GM19395 (cell line): ENCODE measurements around the gene PTPRN2.
"Not testable (repeated sequence)": the region's sequence is repeated elsewhere in the genome, so short reads cannot be mapped to it uniquely, and the experiment has no call there.

Experiments used
- ATAC-seq: cut with Tn5 transposase; IDR thresholded peaks from one replicate; pipeline ENCODE4 v1.9.1; 2021; ENCODE audit warnings: mild to moderate bottlenecking, moderate library complexity; ENCODE audit not compliant: unreplicated experiment

PTPRN2 gene

GRCh38 chr7:158165711-158166110 is 421.9 kb downstream of the PTPRN2 start:
- no peak for ATAC-seq

- ATAC-seq = no peak
Measured at GRCh38 chr7:158164101-158165095, 423.2 kb downstream of the PTPRN2 start.

GRCh38 chr7:158161194-158161593 is 426.4 kb downstream of the PTPRN2 start:
- ATAC-seq = no peak

- ATAC-seq = no peak
Measured at GRCh38 chr7:158160199-158160598, 427.4 kb downstream of the PTPRN2 start.

- ATAC-seq = no peak
Measured at GRCh38 chr7:158157460-158157859, 430.2 kb downstream of the PTPRN2 start.

GRCh38 chr7:158151273-158151672 is 436.4 kb downstream of the PTPRN2 start:
- not testable (repeated sequence) for ATAC-seq

GRCh38 chr7:158150234-158150633 is 437.4 kb downstream of the PTPRN2 start:
- no peak for ATAC-seq

GRCh38 chr7:158147431-158147830 is 440.2 kb downstream of the PTPRN2 start:
- ATAC-seq = not testable (repeated sequence)

- ATAC-seq = no peak
Measured at GRCh38 chr7:158145370-158145769, 442.3 kb downstream of the PTPRN2 start.

- no peak for ATAC-seq
Measured at GRCh38 chr7:158143196-158144120, 444.2 kb downstream of the PTPRN2 start.

- no peak for ATAC-seq
Measured at GRCh38 chr7:158142657-158143056, 445.0 kb downstream of the PTPRN2 start.

- ATAC-seq = no peak
Measured at GRCh38 chr7:158141806-158142518, 445.7 kb downstream of the PTPRN2 start.

- ATAC-seq = no peak
Measured at GRCh38 chr7:158141221-158141582, 446.4 kb downstream of the PTPRN2 start.

GRCh38 chr7:158140538-158141220 is 446.9 kb downstream of the PTPRN2 start:
- no peak for ATAC-seq

GRCh38 chr7:158139499-158139898 is 448.1 kb downstream of the PTPRN2 start:
- ATAC-seq = no peak

GRCh38 chr7:158138329-158138597 is 449.4 kb downstream of the PTPRN2 start:
- ATAC-seq = no peak

GRCh38 chr7:158137516-158138328 is 449.9 kb downstream of the PTPRN2 start:
- ATAC-seq = no peak

GRCh38 chr7:158135931-158136330 is 451.7 kb downstream of the PTPRN2 start:
- no peak for ATAC-seq

GRCh38 chr7:158134824-158135223 is 452.8 kb downstream of the PTPRN2 start:
- no peak for ATAC-seq
